OCI-LY7 (cell line): ENCODE data around the gene ZDHHC14.

Experiments
- CTCF ChIP-seq: fragments of 200-600 bp; sonication (generic); conservative IDR thresholded peaks from 2 replicates; pipeline ENCODE4 v1.5.1; 2014; ENCODE audit warnings: mild to moderate bottlenecking, antibody characterized with exemption, low read length, moderate library complexity, mixed read lengths
- EZH2phosphoT487 ChIP-seq: fragments of 200-600 bp; sonication (generic); IDR thresholded peaks from 2 replicates; pipeline ENCODE4 v1.6.1; 2018; ENCODE audit warnings: low read depth, borderline replicate concordance, mild to moderate bottlenecking, mixed run types, antibody characterized with exemption, low read length, moderate library complexity, mixed read lengths

GRCh38 chr6:157650801-157651200 lies 269.8 kb downstream of the ZDHHC14 start:
- TF ChIP-seq CTCF (no peak), EZH2phosphoT487 (no peak)
